Suprapubic skin (tissue), 3 donors: ENCODE data around the gene WNK4.

Source experiments
- EP300 ChIP-seq: sonication (generic); formaldehyde crosslinking; IDR thresholded peaks from one replicate; pipeline ENCODE4 v1.6.1; 2017; ENCODE audit warnings: antibody characterized with exemption
- TF ChIP-seq, protein P1 (sequence below), 2 donors: fragments of 200-600 bp in 1 of 2; fragments of 450-650 bp in 1 of 2; sonication (generic) in 1 of 2; IDR thresholded peaks; one replicate each; pipeline ENCODE4 v1.5.1; 2016 to 2019; ENCODE audit warnings: antibody characterized with exemption in 2 of 2, mild to moderate bottlenecking in 1 of 2, moderate library complexity in 1 of 2

DNA sequence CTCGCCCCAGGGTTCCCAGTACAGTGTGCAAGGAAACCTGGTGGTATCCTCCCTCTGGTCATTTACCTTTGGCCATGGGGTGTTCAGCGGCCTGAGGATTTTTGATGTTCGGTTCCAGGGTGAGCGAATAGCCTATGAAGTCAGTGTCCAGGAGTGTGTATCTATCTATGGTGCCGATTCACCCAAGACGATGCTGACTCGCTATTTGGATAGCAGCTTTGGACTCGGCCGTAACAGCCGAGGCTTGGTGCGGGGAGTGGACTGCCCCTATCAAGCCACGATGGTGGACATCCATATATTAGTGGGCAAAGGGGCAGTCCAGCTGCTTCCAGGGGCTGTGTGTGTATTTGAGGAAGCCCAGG lies 65.1 kb downstream of the WNK4 start:
- TF ChIP-seq, protein P1, sequence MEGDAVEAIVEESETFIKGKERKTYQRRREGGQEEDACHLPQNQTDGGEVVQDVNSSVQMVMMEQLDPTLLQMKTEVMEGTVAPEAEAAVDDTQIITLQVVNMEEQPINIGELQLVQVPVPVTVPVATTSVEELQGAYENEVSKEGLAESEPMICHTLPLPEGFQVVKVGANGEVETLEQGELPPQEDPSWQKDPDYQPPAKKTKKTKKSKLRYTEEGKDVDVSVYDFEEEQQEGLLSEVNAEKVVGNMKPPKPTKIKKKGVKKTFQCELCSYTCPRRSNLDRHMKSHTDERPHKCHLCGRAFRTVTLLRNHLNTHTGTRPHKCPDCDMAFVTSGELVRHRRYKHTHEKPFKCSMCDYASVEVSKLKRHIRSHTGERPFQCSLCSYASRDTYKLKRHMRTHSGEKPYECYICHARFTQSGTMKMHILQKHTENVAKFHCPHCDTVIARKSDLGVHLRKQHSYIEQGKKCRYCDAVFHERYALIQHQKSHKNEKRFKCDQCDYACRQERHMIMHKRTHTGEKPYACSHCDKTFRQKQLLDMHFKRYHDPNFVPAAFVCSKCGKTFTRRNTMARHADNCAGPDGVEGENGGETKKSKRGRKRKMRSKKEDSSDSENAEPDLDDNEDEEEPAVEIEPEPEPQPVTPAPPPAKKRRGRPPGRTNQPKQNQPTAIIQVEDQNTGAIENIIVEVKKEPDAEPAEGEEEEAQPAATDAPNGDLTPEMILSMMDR (IDR thresholded peaks at IDR 0.05): no peak
- no peak for TF ChIP-seq EP300
